Epithelial cell of prostate (primary cell): ENCODE data around the gene TANK.
"Not testable (repeated sequence)": the region's sequence is repeated elsewhere in the genome, so short reads cannot be mapped to it uniquely, and the experiment has no call there.

Experiments used
- DNase-seq: peaks from one replicate; pipeline ENCODE4 v3.0.0-alpha.2; 2011; ENCODE audit warnings: low read depth, low spot score
- H3K27ac ChIP-seq: fragments of 450-650 bp; 2 replicates; pipeline ENCODE4 v1.5.1; 2017; ENCODE audit warnings: mild to moderate bottlenecking

Gene TANK

DNA sequence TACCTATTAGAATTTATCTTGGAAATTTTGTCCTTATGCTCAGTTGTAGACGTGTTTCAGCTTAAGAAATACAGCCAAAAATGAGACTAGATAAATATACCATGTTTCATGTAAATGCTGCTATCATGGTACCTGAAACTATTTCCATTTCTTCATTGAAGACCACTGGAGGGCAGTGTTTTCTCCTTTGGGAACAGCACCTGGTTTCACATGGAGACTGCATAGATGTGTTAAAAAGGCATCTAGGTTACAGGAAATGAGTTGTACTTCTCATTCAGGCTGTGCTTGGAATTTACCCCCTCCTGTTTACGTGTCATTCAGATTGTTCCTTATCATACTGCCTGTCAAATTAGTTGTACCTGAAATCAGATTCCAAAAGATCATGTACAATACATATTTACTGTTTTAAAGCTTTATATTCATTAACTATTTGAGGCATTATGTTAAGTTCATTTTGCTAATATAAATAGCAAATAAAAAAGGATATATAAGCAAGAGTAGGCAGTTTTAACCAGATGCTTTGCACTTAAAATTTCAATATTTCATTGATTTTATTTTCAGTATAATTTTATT, 90.7 kb downstream of the TANK start:
- no peak overlapping the region for H3K27ac ChIP-seq
- no peak for DNase-seq

GRCh38 chr2:161257123-161257952, 97.1 kb downstream of the TANK start:
- H3K27ac ChIP-seq, result no peak overlapping the region
- DNase-seq, result no peak

GRCh38 chr2:161265874-161266273, 105.6 kb downstream of the TANK start:
- DNase-seq, result no peak
- no peak overlapping the region for H3K27ac ChIP-seq

- H3K27ac ChIP-seq, result no peak overlapping the region
- no peak for DNase-seq
Observed at GRCh38 chr2:161269111-161269510, 108.9 kb downstream of the TANK start.

- no peak for DNase-seq
- H3K27ac ChIP-seq, result no peak overlapping the region
Observed at GRCh38 chr2:161273038-161273760, 113.0 kb downstream of the TANK start.

DNA sequence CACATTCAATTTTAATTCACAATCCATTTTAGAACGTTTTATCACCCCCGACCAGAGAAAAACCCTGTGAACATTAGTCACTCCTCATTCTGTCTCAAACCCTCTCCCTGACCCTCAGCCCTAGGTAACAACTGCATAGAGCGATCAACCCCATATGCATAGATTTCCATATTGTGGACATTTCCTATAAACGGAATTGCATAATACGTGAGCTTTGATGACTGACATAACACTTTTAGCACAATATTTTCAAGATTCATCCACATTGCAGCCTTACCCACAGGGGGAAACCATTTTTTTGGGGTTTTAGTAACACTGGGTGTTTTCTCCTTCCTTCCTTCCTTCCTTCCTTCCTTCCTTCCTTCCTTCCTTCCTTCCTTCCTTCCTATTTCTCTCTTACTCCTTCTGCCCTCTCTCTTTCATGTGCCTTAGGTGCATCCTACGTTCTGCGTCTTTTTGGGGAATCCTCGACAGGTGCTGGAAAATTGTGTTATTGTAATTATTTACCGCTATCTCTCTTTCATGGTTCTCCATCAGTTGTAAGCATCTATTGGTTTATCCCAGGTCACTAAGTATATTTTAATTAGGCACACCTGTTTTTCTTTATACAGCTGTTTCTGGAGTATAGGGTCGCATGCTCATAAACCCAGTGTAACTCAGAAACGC, 118.5 kb downstream of the TANK start:
- not testable (repeated sequence) for H3K27ac ChIP-seq, DNase-seq

DNA sequence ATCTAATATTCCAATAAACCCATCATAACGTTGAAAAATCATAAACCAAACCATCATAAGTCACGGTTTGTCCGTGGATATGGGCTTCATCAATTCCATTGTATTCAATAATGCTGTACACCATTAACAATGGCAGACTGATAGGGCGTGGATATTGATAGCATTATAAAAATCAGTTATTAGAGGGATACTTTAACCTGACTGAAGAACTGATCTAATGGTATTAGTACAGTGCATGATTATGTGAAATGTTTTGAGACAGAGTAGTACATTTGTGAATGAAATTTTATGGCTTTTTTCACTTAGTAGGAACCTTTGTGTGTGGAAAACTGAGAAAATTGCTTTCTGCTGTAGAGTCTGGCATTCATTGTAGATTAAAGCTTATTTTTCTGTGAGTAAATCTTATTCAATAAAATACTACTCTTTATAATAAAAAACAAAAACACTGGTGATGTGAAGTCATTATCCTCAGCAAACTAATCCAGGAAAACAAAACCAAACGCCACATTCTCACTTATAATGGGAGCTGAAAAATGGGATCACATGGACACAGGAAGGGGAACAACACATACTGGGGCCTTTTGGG, 119.1 kb downstream of the TANK start:
- not testable (repeated sequence) for H3K27ac ChIP-seq, DNase-seq

DNA sequence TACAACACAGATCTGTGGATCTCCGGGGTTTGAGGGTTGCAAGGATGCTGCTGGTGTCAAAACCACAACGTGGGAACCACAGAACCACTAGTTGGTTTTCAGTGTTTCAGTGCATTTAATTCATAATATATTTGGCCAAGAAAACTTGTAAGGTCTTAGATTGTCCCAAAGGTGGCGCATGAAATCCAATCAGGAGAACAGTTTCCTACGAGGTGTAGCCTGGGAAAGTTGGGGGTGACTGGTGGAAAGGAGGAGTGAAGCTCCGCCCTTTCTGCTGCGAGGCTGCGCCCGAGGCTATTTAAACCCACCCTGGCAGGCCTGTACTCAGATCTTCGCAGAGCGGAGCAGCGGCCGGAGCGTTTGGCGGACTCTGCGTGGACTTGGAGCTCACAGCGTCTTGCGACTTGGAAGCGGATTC, 120.7 kb downstream of the TANK start:
- DNase-seq, H3K27ac ChIP-seq: not testable (repeated sequence)

GRCh38 chr2:161281615-161282310, 121.5 kb downstream of the TANK start:
- not testable (repeated sequence) for DNase-seq

DNA sequence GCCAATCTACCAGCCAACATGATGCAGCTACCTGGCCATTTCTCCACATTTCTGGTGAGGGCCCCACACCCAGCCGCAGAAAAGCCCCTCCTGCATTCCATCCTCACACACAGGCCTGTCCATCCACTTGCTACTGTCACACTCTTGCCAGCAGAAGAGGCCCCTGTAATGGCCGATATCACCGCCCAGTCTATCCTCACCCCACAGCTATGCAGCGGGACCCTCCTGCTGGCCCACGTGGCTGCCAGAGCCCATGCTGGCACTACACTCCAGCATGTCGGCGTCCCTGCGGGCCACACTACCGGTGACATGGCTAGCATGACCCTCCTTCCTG, 122.0 kb downstream of the TANK start:
- DNase-seq, H3K27ac ChIP-seq: not testable (repeated sequence)

More at GRCh38 chr2:161281615-161282310, 121.5 kb downstream of the TANK start:
- H3K27ac ChIP-seq, result not testable (repeated sequence)

DNA sequence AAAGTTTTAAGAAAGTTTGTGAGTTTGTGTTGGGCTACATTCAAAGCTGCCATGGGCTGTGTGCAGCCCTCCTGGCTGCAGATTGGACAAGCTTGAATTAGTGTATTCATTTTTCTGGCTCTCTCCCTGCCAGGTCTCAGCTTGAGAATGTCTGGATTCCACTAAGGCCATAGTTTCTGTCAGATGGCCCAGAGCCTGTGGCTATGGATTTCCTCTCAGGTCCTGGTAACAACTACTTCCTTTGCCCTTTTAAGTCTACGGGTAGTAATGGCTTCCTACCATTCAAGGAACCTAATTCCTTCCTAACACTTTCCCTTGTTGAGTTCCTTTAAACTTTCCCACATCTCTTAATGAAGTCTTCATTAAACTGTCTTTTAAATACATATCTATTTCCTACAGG, 123.7 kb downstream of the TANK start:
- DNase-seq, result no peak
- H3K27ac ChIP-seq, result no peak overlapping the region
